Measurements from ENCODE around the gene MAPK8IP2. TPM values are rescaled to one million over a fixed set of nuclear protein-coding genes. Genes with fewer than 3 reads are reported as not detected.

The MAPK8IP2 gene
- total and polyA plus RNA-seq, 12 donors, result 3.9 to 30.1 (median 16.7) TPM

GRCh38 chr22:50605002-50605612 is 4.5 kb downstream of the MAPK8IP2 start:
- no peak for DNase-seq
- H3K27me3 ChIP-seq, result peaks cover 6% of the 10 kb centered on the region
- TF ChIP-seq POLR2A (IDR thresholded peaks at IDR 0.05), result no peak
- TF ChIP-seq, protein P1, sequence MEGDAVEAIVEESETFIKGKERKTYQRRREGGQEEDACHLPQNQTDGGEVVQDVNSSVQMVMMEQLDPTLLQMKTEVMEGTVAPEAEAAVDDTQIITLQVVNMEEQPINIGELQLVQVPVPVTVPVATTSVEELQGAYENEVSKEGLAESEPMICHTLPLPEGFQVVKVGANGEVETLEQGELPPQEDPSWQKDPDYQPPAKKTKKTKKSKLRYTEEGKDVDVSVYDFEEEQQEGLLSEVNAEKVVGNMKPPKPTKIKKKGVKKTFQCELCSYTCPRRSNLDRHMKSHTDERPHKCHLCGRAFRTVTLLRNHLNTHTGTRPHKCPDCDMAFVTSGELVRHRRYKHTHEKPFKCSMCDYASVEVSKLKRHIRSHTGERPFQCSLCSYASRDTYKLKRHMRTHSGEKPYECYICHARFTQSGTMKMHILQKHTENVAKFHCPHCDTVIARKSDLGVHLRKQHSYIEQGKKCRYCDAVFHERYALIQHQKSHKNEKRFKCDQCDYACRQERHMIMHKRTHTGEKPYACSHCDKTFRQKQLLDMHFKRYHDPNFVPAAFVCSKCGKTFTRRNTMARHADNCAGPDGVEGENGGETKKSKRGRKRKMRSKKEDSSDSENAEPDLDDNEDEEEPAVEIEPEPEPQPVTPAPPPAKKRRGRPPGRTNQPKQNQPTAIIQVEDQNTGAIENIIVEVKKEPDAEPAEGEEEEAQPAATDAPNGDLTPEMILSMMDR (IDR thresholded peaks at IDR 0.05), result no peak
- H3K36me3 ChIP-seq (replicated peaks in 1 of 2), result peaks cover 0 to 14% of the 10 kb centered on the region in 2 donors
- WGBS, 4 donors, result 86 to 91% (median 89%) methylated on average over 19 to 23 of the region's 23 CpGs
- no peaks in the 10 kb centered on the region for H3K9me3 ChIP-seq (replicated peaks in 1 of 3)
- peaks cover 0 to 2% of the 10 kb centered on the region in 2 donors for H3K4me1 ChIP-seq (replicated peaks in 1 of 2)
- H3K27ac ChIP-seq, result no peak overlapping the region
- intact Hi-C loops (cut with DNase I), result no loop called here
- no peak overlapping the region for H3K4me3 ChIP-seq

GRCh38 chr22:50605613-50606074 is 5.1 kb downstream of the MAPK8IP2 start:
- no peaks in the 10 kb centered on the region for H3K4me1 ChIP-seq (replicated peaks in 1 of 2)
- H3K9me3 ChIP-seq (replicated peaks in 1 of 3), result no peaks in the 10 kb centered on the region
- H3K27ac ChIP-seq, result no peak overlapping the region
- H3K4me3 ChIP-seq, result no peak overlapping the region
- TF ChIP-seq, protein P1 (IDR thresholded peaks at IDR 0.05), result no peak
- TF ChIP-seq POLR2A (IDR thresholded peaks at IDR 0.05), result no peak
- 84 to 95% (median 91%) methylated on average over 8 to 20 of the region's 20 CpGs for WGBS, 4 donors
- peaks cover 0 to 14% of the 10 kb centered on the region in 2 donors for H3K36me3 ChIP-seq (replicated peaks in 1 of 2)
- DNase-seq, result no peak
- intact Hi-C loops (cut with DNase I), result no loop called here
- H3K27me3 ChIP-seq, result peaks cover 6% of the 10 kb centered on the region

DNA sequence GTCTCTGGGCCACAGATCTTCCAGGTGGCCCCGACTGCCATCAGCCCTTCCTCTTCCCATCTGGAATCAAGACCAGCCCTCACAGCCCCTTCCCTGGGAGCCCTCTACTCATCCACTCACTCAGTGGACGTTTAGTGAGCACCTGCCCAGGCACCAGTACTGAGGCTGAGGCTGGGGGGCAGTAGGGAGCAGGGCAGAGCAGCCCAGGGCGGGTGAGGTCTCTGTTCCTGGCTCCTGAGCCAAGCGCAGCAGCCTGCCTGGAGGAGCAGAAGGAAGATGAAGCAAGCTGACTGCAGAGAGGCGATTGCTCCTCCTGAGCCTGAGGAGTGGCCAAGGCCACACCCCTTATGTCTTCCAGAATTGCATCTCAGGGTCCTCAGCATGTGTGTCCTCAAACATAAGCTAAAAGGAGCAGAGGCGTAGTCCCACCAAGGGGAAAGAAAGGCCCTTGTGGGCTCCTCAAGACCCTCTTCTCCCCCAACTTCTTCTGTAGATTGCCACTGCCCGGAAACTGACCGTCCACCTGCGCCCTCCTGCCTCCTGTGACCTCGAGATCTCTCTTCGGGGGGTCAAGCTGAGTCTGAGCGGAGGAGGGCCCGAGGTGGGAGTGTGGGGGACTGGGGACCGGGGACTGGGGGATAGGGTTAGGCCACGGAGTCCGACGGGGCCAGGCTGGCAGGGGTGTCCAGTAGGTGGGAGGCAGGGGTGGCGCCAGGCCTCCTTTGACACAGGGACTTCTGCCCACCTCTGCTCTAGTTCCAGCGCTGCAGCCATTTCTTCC is 5.8 kb downstream of the MAPK8IP2 start:
- Histone ChIP-seq H3K27me3 (peaks cover 6% of the 10 kb centered on the region), H3K4me3 (no peak overlapping the region), H3K36me3 (replicated peaks in 1 of 2) (peaks cover 0 to 14% of the 10 kb centered on the region in 2 donors), H3K27ac (no peak overlapping the region), H3K4me1 (replicated peaks in 1 of 2) (no peaks in the 10 kb centered on the region), H3K9me3 (replicated peaks in 1 of 3) (no peaks in the 10 kb centered on the region)
- 78 to 86% (median 81%) methylated on average over 12 to 19 of the region's 19 CpGs for WGBS, 4 donors
- intact Hi-C loops (cut with DNase I), result no loop called here
- no peak for TF ChIP-seq POLR2A (IDR thresholded peaks at IDR 0.05)
- TF ChIP-seq, protein P1 (IDR thresholded peaks at IDR 0.05), result no peak
- DNase-seq, result no peak

- whole genome bisulfite sequencing, 4 donors, result 73 to 93% (median 81%) methylated on average over 10 to 18 of the region's 18 CpGs
- Histone ChIP-seq H3K36me3 (replicated peaks in 1 of 2) (peaks cover 0 to 14% of the 10 kb centered on the region in 2 donors), H3K27ac (no peak overlapping the region), H3K9me3 (replicated peaks in 1 of 3) (no peaks in the 10 kb centered on the region), H3K27me3 (peaks cover 6% of the 10 kb centered on the region), H3K4me3 (no peak overlapping the region), H3K4me1 (replicated peaks in 1 of 2) (no peaks in the 10 kb centered on the region)
- no peak for DNase-seq
- intact Hi-C loops (cut with DNase I), result no loop called here
- TF ChIP-seq POLR2A (IDR thresholded peaks at IDR 0.05), result no peak
- TF ChIP-seq, protein P1 (IDR thresholded peaks at IDR 0.05), result no peak
Measured at GRCh38 chr22:50606946-50607658, 6.5 kb downstream of the MAPK8IP2 start.

All from adrenal gland (tissue), 12 donors.